ENCODE measurements around the gene ADARB2.

DNA sequence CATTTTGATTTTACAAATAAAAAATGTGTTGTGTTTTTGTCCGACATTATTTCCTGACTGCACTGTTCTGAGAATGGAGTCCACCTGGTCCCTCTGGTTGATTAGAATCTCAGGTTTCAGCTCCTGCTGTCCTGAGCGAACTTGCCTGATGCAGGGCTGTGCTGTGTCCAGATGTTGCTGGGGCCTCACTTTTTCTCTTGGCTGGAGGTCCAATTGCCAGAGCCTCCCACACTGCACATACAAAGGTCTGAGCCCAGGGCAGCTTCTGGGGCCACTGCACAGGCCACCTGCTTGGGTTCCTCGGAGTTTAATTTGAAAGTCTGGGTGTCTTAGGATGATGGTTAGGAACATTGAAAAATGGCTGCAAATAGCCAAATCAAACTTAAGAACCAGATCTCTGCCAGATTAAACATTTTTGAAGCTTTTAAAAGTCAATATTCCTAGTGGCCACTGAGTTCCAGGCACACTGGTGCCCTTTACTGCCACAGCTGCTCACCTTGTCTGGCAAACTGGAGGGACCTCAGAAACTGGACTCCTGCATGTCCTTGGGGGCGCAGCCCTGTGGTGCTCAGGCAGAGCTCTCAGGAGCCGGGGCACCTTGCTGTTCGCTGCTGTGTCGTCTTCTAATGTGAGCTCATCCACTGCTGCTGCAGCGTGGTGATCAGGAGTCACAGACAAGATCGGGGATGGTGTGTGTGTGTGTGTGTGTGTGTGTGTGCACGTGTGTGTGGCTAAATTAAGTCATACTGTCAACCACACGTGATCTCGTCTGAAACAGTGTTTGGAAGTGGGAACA, 606.1 kb downstream of the ADARB2 start:
- TF ChIP-seq, protein P1, sequence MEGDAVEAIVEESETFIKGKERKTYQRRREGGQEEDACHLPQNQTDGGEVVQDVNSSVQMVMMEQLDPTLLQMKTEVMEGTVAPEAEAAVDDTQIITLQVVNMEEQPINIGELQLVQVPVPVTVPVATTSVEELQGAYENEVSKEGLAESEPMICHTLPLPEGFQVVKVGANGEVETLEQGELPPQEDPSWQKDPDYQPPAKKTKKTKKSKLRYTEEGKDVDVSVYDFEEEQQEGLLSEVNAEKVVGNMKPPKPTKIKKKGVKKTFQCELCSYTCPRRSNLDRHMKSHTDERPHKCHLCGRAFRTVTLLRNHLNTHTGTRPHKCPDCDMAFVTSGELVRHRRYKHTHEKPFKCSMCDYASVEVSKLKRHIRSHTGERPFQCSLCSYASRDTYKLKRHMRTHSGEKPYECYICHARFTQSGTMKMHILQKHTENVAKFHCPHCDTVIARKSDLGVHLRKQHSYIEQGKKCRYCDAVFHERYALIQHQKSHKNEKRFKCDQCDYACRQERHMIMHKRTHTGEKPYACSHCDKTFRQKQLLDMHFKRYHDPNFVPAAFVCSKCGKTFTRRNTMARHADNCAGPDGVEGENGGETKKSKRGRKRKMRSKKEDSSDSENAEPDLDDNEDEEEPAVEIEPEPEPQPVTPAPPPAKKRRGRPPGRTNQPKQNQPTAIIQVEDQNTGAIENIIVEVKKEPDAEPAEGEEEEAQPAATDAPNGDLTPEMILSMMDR (IDR thresholded peaks at IDR 0.05), result no peak
- no peak for TF ChIP-seq POLR2A (IDR thresholded peaks at IDR 0.05)

Data from testis (tissue), 2 donors.